ENCODE results near the gene ZNF639. TPM values are rescaled to one million over a fixed set of nuclear protein-coding genes. Genes with fewer than 3 reads are reported as not detected.

Gene ZNF639
- total and polyA plus RNA-seq, 11 donors = 9.2 to 46.0 (median 29.6) TPM

DNA sequence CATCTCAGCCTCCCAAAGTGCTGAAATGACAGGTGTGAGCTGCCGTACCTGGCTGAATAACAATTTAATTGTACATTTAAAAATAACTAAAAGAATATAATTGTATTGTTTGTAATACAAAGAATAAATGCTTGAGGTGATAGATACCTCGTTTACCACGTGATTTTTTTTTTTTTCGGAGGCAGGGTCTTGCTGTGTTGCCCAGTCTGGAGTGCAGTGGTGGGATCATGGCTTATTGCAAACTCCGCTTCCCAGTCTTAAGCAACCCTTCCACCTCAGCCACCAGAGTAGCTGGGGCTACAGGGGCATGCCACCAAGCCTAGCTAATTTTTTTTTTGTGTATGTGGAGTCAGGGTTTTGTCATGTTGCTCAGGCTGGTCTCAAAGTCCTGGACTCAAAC lies 40.5 kb downstream of the ZNF639 start:
- Histone ChIP-seq H3K9me3 (no peaks in the 10 kb centered on the region), H3K36me3 (peaks cover 0 to 100% (median 100%) of the 10 kb centered on the region in 9 donors), H3K27ac (no peak overlapping the region), H3K4me1 (no peaks in the 10 kb centered on the region), H3K27me3 (no peaks in the 10 kb centered on the region), H3K4me3 (no peak overlapping the region)
- ATAC-seq (no peak), DNase-seq (no peak)
- WGBS, 4 donors = 94 to 98% (median 96%) methylated on average over 5 of the region's 5 CpGs
- no peak for TF ChIP-seq POLR2A (IDR thresholded peaks at IDR 0.05)
- TF ChIP-seq CTCF (IDR thresholded peaks at IDR 0.05) = no peak
- intact Hi-C loops (cut with DNase I) = no loop called here

GRCh38 chr3:179369621-179370020 lies 46.8 kb downstream of the ZNF639 start:
- Histone ChIP-seq H3K9me3 (no peaks in the 10 kb centered on the region), H3K4me1 (no peaks in the 10 kb centered on the region), H3K4me3 (no peak overlapping the region), H3K36me3 (peaks cover 0 to 99% (median 84%) of the 10 kb centered on the region in 9 donors), H3K27me3 (no peaks in the 10 kb centered on the region), H3K27ac (no peak overlapping the region)
- WGBS, 4 donors = 95 to 97% (median 97%) methylated on average over 1 of the region's 1 CpG
- no peak for TF ChIP-seq CTCF (IDR thresholded peaks at IDR 0.05)
- no peak for TF ChIP-seq POLR2A (IDR thresholded peaks at IDR 0.05)
- intact Hi-C loops (cut with DNase I) = no loop called here
- DNase-seq = no peak
- ATAC-seq = no peak

GRCh38 chr3:179373938-179374337 lies 51.1 kb downstream of the ZNF639 start:
- no peak for ATAC-seq
- Histone ChIP-seq H3K27ac (no peak overlapping the region), H3K27me3 (no peaks in the 10 kb centered on the region), H3K4me3 (no peak overlapping the region), H3K4me1 (no peaks in the 10 kb centered on the region), H3K36me3 (peaks cover 0 to 99% (median 83%) of the 10 kb centered on the region in 9 donors), H3K9me3 (no peaks in the 10 kb centered on the region)
- intact Hi-C loops (cut with DNase I) = no loop called here
- no peak for TF ChIP-seq POLR2A (IDR thresholded peaks at IDR 0.05)
- TF ChIP-seq CTCF (IDR thresholded peaks at IDR 0.05) = no peak
- no peak for DNase-seq
- 96 to 98% (median 97%) methylated on average over 6 of the region's 6 CpGs for WGBS, 4 donors

DNA sequence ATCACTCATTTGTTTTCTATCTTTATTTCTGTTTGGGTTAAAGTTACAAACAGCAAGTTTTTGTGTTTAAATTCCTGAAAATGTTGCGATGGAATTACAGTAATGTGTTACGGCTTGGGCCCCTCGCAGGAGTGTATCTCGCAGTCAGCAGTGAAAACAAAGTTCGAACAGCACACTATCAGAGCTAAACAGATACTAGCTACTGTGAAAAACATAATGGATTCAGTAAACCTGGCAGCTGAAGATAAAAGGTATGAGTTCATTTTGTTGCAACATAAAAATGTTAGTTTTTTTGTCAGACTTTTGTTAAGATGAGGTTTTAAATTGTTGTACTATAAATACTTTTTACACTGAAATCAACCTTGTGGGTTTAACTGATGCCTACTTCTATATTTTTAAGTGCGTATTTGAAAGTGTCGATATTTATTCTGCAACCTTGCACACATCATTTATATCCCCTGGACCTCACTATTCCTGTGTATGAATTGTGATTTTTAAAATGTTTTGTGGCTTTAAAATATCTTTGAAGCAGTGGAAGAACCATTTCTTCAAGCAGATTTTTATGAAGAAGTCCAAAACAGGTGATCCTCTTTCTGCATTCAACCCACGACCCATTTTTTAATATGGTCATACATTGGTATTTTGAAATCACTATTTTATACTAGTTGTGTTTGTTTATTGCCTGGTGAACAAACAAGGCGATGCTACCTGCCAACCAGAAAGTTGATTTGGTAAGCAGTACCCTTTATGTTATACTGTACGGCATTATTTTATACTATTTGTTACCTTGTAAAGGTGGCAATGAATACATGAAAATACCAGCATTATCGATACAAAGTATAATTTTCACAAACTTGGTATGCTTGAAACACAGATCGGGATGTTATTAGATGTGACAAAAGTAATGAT lies 52.5 kb downstream of the ZNF639 start:
- no peak for ATAC-seq
- H3K9me3 ChIP-seq = no peaks in the 10 kb centered on the region
- no peaks in the 10 kb centered on the region for H3K27me3 ChIP-seq
- peaks cover 0 to 99% (median 83%) of the 10 kb centered on the region in 9 donors for H3K36me3 ChIP-seq
- TF ChIP-seq POLR2A (IDR thresholded peaks at IDR 0.05) (no peak), CTCF (IDR thresholded peaks at IDR 0.05) (no peak)
- DNase-seq = no peak
- no peaks in the 10 kb centered on the region for H3K4me1 ChIP-seq
- 87 to 92% (median 91%) methylated on average over 12 of the region's 12 CpGs for WGBS, 4 donors
- intact Hi-C loops (cut with DNase I) = no loop called here
- no peak overlapping the region for H3K4me3 ChIP-seq
- H3K27ac ChIP-seq = no peak overlapping the region

All from heart left ventricle (tissue), 16 donors.